ENCODE measurements around the gene RAB3A. TPM values are rescaled to one million over a fixed set of nuclear protein-coding genes. Genes with fewer than 3 reads are reported as not detected.

RAB3A gene
- polyA plus RNA-seq, 2 of the 4 experiments (the other 2 are of a cell fraction), result 0.39 to 1.0 TPM

DNA sequence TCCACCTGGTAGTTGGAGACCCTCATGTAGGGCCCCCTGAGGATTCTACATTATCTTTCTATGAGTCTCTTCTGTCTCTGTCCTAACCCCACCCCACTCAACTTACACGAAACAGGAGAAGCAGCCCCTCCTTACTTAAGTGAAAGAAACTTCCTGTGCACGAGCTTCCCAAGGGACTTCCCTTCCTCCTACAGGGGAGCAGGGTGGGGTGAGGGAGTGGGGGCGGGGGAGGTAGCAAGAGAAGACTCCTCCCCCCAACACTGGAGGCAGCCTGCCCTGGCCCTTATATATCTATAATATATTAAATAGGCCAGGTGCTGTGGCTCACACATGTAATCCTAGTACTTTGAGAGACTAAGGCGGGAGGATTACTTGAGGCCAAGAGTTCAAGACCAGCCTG lies 27.9 kb upstream of the RAB3A start:
- DNase-seq (ENCODE audit: low read depth in 1 of 2, low spot score in 1 of 2) (no peak), FAIRE-seq (no peak), ATAC-seq (0 out of 6 replicates have a peak, but pooled peaks of 1 of the 2 experiments have one; percentile 8)
- peak overlapping the region; percentile 53; the same call in 2 of the 3 replicates for H3K4me2 ChIP-seq
- 12% methylated on average over 3 of the region's 4 CpGs for WGBS (ENCODE audit: missing lambda C conversion rate)
- H3K9me3 ChIP-seq, result no peaks in the 10 kb centered on the region
- ChIA-PET CTCF (interaction anchor here (1.5 to 4.7 kb wide), 4 partner anchors 10 to 95 kb away, joined by 4 to 34 read pairs (median 6); no protein-coding TSS in a partner anchor), POLR2A (interaction anchor here (0.9 kb wide), 2 partner anchors 8 to 50 kb away, joined by 4 to 6 read pairs; partner anchors contain the start of gene JUND)
- no peak overlapping the region for H3K27ac ChIP-seq
- TF ChIP-seq CHD2 (IDR thresholded peaks at IDR 0.05; ENCODE audit: low read length, partially characterized antibody), result no peak
- TF ChIP-seq RCOR1 (IDR thresholded peaks at IDR 0.05; ENCODE audit: low read depth, low read length), result no peak
- TF ChIP-seq MYC (IDR thresholded peaks at IDR 0.05; ENCODE audit: borderline replicate concordance, low read length), result no peak
- no peak for TF ChIP-seq CBX8 (IDR thresholded peaks at IDR 0.05)
- TF ChIP-seq RNF2 (IDR thresholded peaks at IDR 0.05; ENCODE audit: borderline replicate concordance, low read depth), result no peak
- TF ChIP-seq ESRRA (IDR thresholded peaks at IDR 0.05; ENCODE audit: borderline replicate concordance, low read length), result no peak
- TF ChIP-seq, protein P1, sequence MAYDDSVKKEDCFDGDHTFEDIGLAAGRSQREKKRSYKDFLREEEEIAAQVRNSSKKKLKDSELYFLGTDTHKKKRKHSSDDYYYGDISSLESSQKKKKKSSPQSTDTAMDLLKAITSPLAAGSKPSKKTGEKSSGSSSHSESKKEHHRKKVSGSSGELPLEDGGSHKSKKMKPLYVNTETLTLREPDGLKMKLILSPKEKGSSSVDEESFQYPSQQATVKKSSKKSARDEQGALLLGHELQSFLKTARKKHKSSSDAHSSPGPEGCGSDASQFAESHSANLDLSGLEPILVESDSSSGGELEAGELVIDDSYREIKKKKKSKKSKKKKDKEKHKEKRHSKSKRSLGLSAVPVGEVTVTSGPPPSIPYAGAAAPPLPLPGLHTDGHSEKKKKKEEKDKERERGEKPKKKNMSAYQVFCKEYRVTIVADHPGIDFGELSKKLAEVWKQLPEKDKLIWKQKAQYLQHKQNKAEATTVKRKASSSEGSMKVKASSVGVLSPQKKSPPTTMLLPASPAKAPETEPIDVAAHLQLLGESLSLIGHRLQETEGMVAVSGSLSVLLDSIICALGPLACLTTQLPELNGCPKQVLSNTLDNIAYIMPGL (CRISPR knock-in tag; IDR thresholded peaks at IDR 0.05; ENCODE audit: borderline replicate concordance), result no peak
- no peak for TF ChIP-seq USF2 (IDR thresholded peaks at IDR 0.05)
- TF ChIP-seq, protein P2, sequence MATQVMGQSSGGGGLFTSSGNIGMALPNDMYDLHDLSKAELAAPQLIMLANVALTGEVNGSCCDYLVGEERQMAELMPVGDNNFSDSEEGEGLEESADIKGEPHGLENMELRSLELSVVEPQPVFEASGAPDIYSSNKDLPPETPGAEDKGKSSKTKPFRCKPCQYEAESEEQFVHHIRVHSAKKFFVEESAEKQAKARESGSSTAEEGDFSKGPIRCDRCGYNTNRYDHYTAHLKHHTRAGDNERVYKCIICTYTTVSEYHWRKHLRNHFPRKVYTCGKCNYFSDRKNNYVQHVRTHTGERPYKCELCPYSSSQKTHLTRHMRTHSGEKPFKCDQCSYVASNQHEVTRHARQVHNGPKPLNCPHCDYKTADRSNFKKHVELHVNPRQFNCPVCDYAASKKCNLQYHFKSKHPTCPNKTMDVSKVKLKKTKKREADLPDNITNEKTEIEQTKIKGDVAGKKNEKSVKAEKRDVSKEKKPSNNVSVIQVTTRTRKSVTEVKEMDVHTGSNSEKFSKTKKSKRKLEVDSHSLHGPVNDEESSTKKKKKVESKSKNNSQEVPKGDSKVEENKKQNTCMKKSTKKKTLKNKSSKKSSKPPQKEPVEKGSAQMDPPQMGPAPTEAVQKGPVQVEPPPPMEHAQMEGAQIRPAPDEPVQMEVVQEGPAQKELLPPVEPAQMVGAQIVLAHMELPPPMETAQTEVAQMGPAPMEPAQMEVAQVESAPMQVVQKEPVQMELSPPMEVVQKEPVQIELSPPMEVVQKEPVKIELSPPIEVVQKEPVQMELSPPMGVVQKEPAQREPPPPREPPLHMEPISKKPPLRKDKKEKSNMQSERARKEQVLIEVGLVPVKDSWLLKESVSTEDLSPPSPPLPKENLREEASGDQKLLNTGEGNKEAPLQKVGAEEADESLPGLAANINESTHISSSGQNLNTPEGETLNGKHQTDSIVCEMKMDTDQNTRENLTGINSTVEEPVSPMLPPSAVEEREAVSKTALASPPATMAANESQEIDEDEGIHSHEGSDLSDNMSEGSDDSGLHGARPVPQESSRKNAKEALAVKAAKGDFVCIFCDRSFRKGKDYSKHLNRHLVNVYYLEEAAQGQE (IDR thresholded peaks at IDR 0.05), result no peak
- no peak for TF ChIP-seq FOSL2 (IDR thresholded peaks at IDR 0.05)
- TF ChIP-seq FOSL2 (CRISPR knock-in tag; IDR thresholded peaks at IDR 0.05), result no peak
- TF ChIP-seq HEYL (CRISPR knock-in tag; IDR thresholded peaks at IDR 0.05), result no peak
- no peak for TF ChIP-seq MAZ (IDR thresholded peaks at IDR 0.05; ENCODE audit: borderline replicate concordance, low read depth, low read length)
- no peak for TF ChIP-seq HDAC2 (IDR thresholded peaks at IDR 0.05)
- no peak for TF ChIP-seq JUNB (IDR thresholded peaks at IDR 0.05)
- TF ChIP-seq, protein P3, sequence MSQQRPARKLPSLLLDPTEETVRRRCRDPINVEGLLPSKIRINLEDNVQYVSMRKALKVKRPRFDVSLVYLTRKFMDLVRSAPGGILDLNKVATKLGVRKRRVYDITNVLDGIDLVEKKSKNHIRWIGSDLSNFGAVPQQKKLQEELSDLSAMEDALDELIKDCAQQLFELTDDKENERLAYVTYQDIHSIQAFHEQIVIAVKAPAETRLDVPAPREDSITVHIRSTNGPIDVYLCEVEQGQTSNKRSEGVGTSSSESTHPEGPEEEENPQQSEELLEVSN (IDR thresholded peaks at IDR 0.05; ENCODE audit: borderline replicate concordance, low read depth), result no peak
- TF ChIP-seq KDM1A (IDR thresholded peaks at IDR 0.05; ENCODE audit: low read depth), result no peak
- H3K4me3 ChIP-seq, result no peak overlapping the region
- H3K4me1 ChIP-seq, result peaks cover 20% of the 10 kb centered on the region

DNA sequence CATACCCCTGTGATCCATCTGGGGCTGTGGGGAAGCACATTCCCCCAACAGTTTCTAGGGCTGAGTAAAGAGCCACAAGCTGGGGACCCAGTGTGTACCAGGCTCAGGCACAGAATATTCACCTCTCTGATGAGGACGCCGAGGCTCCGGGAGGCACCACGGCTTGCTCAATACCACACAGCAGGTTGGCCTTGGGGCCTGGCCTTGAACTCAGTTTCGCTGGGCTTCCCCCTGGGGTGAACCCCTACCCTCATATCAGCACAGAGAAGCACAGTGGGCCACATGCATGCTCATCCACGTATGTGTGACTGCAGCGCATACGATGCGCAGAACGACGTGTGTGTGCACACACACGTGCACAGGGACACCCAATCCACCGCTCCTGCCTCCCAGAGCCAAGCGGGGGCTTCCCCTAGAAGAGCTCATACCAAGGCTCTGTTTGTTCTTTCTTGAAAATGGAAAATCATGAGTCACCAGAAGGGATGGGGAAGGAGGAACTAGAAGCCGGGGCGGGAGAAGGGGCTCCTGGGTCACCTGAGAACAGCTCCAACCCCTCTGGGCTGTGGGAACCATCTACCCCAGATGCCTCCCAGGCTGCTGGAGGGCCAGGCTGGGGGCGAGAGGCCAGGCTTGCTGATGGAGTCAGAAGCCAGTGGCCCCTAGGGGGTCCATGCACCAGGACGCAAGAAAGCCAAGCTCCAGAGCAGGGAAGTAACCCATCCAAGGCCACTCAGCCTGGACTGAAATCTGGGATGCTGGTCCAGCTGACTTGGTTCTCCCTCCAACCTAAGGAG lies 27.3 kb upstream of the RAB3A start:
- Histone ChIP-seq H3K4me2 (peak overlapping the region; percentile 53), H3K27ac (no peak overlapping the region), H3K4me3 (no peak overlapping the region), H3K9me3 (no peaks in the 10 kb centered on the region), H3K4me1 (peaks cover 20% of the 10 kb centered on the region)
- WGBS (ENCODE audit: missing lambda C conversion rate), result 2% methylated on average over 13 of the region's 18 CpGs
- FAIRE-seq, result no peak
- ATAC-seq, result peak; percentile 75 to 81
- peak; percentile 68 to 71 for DNase-seq (ENCODE audit: low read depth in 1 of 2, low spot score in 1 of 2)
- ChIA-PET CTCF (interaction anchor here (1.1 to 4.7 kb wide), 7 partner anchors 10 to 285 kb away, joined by 3 to 34 read pairs (median 4); no protein-coding TSS in a partner anchor), POLR2A (interaction anchor here (0.9 kb wide), 2 partner anchors 8 to 51 kb away, joined by 4 to 6 read pairs; partner anchors contain the start of gene JUND)
- TF ChIP-seq FOSL2 (IDR thresholded peaks at IDR 0.05), result no peak
- TF ChIP-seq FOSL2 (CRISPR knock-in tag; IDR thresholded peaks at IDR 0.05), result peak; percentile 76
- no peak for TF ChIP-seq FOXS1 (CRISPR knock-in tag; IDR thresholded peaks at IDR 0.05)
- TF ChIP-seq, protein P3 (IDR thresholded peaks at IDR 0.05; ENCODE audit: borderline replicate concordance, low read depth), result no peak
- peak; percentile 60 for TF ChIP-seq USF2 (IDR thresholded peaks at IDR 0.05)
- TF ChIP-seq ZC3H11A (IDR thresholded peaks at IDR 0.05), result no peak
- no peak for TF ChIP-seq RAD21 (conservative IDR thresholded peaks at IDR 0.05 in 1 of 2, IDR thresholded peaks at IDR 0.05 in 1 of 2)
- peak; percentile 38; the same call in 1 of the 2 replicates for TF ChIP-seq BHLHE40 (IDR thresholded peaks at IDR 0.05; ENCODE audit: low read depth, low read length)
- TF ChIP-seq POLR2A (IDR thresholded peaks at IDR 0.05; ENCODE audit: low read length), result no peak
- 0 out of 5 replicates have a peak, but pooled peaks of 1 of the 2 experiments have one; percentile 17 for TF ChIP-seq JUN (IDR thresholded peaks at IDR 0.05)
- no peak for TF ChIP-seq SMC3 (IDR thresholded peaks at IDR 0.05)
- TF ChIP-seq ZSCAN20 (CRISPR knock-in tag; IDR thresholded peaks at IDR 0.05), result no peak
- TF ChIP-seq CEBPB (IDR thresholded peaks at IDR 0.05), result peak in 1 of 2 experiments; percentile 53; a peak in 2 of 4 replicates
- no peak for TF ChIP-seq MAZ (IDR thresholded peaks at IDR 0.05; ENCODE audit: borderline replicate concordance, low read depth, low read length)
- TF ChIP-seq, protein P4, sequence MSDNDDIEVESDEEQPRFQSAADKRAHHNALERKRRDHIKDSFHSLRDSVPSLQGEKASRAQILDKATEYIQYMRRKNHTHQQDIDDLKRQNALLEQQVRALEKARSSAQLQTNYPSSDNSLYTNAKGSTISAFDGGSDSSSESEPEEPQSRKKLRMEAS (IDR thresholded peaks at IDR 0.05), result peak; percentile 44; the same call in 1 of the 2 replicates

Data from A549 (cell line).